ENCODE data around the gene PSD2. TPM values are rescaled to one million over a fixed set of nuclear protein-coding genes. Genes with fewer than 3 reads are reported as not detected.
A peak's percentile ranks its signal among the peaks of the same experiment; 100 is the strongest.

The PSD2 gene
- total and polyA plus RNA-seq, 11 donors: 0.04 to 0.11 (median 0.04) TPM; not detected in 8

DNA sequence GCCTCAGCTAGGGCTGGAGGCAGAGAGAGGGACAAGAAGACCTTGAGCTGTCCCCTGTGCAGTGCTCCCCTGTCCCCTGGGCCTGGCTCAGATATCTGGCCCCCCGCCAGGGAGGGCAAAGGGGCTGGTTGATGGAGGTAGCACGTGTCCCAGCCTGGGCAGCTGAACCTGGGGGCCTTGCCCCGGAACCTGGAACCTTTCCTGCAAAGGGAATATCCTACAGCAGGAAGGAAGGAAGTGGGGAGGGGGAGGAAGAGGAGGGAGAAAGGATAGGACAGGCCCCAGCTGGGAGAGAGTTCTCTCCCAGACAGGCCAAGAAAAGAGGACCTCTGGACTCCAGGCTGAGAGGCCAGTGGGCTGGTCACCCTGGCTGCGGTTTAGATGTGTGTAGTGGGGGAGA, 27.6 kb upstream of the PSD2 start:
- H3K4me3 ChIP-seq: no peak overlapping the region
- peaks cover 0 to 33% (median 12%) of the 10 kb centered on the region in 12 donors for H3K4me1 ChIP-seq
- peak overlapping the region in 5 of 12 donors; percentile 10 to 46 (median 34) for H3K27ac ChIP-seq
- DNase-seq: peak; percentile 38 to 78 (median 52)
- peaks cover 0 to 22% (median 19%) of the 10 kb centered on the region in 9 donors for H3K27me3 ChIP-seq
- TF ChIP-seq POLR2A (IDR thresholded peaks at IDR 0.05) (no peak), CTCF (IDR thresholded peaks at IDR 0.05) (no peak)
- peak in 1 of 4 donors; percentile 23 for ATAC-seq
- intact Hi-C loops (cut with DNase I): loop anchor here in 6 of 10 donors (5.0 to 10.0 kb wide), 5 partner anchors 53 to 343 kb away; no protein-coding TSS in a partner anchor
- WGBS, 4 donors: 34 to 58% (median 50%) methylated on average over 4 of the region's 4 CpGs
- H3K9me3 ChIP-seq: no peaks in the 10 kb centered on the region
- no peaks in the 10 kb centered on the region for H3K36me3 ChIP-seq

- H3K27me3 ChIP-seq: peaks cover 0 to 17% (median 11%) of the 10 kb centered on the region in 9 donors
- TF ChIP-seq POLR2A (IDR thresholded peaks at IDR 0.05): no peak
- no peak for TF ChIP-seq CTCF (IDR thresholded peaks at IDR 0.05)
- H3K9me3 ChIP-seq: no peaks in the 10 kb centered on the region
- ATAC-seq (no peak), DNase-seq (no peak)
- intact Hi-C loops (cut with DNase I): loop anchor here in 6 of 10 donors (5.0 to 10.0 kb wide), 5 partner anchors 54 to 344 kb away; no protein-coding TSS in a partner anchor
- WGBS, 4 donors: 89 to 97% (median 92%) methylated on average over 6 to 7 of the region's 7 CpGs
- H3K4me1 ChIP-seq: peaks cover 0 to 33% (median 12%) of the 10 kb centered on the region in 12 donors
- H3K36me3 ChIP-seq: no peaks in the 10 kb centered on the region
- H3K4me3 ChIP-seq: no peak overlapping the region
- H3K27ac ChIP-seq: peak overlapping the region in 2 of 12 donors; percentile 34 to 46
These were observed 26.7 kb upstream of the PSD2 start for GRCh38 chr5:139768807-139769465.

- H3K9me3 ChIP-seq: no peaks in the 10 kb centered on the region
- intact Hi-C loops (cut with DNase I): loop anchor here in 6 of 10 donors (5.0 to 10.0 kb wide), 5 partner anchors 55 to 345 kb away; no protein-coding TSS in a partner anchor
- peaks cover 0 to 12% (median 8%) of the 10 kb centered on the region in 9 donors for H3K27me3 ChIP-seq
- WGBS, 4 donors: 91 to 100% (median 92%) methylated on average over 2 to 3 of the region's 3 CpGs
- H3K27ac ChIP-seq: no peak overlapping the region
- H3K4me3 ChIP-seq: no peak overlapping the region
- ATAC-seq: no peak
- DNase-seq: no peak
- no peaks in the 10 kb centered on the region for H3K36me3 ChIP-seq
- H3K4me1 ChIP-seq: peaks cover 0 to 28% (median 12%) of the 10 kb centered on the region in 12 donors
- TF ChIP-seq CTCF (IDR thresholded peaks at IDR 0.05) (no peak), POLR2A (IDR thresholded peaks at IDR 0.05) (no peak)
These were observed 26.1 kb upstream of the PSD2 start for GRCh38 chr5:139769477-139769876.

DNA sequence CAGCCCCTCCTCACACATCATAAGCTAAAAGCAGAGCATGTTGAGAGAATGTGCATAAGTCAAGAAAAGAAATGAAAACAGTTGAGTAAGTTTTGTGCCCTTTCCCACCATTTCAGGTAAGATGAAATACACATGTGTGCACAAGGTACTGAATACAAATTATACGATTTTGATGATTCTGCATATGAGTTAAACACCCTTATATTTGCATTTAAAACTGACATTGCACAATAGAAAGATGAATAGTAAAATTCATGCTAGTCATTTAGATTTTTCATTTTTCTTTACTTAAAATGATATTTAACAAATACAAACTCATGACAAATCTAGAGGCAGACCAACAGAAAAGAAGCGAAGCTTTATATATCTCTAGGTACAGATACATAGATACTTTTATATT, 24.9 kb upstream of the PSD2 start:
- intact Hi-C loops (cut with DNase I): no loop called here
- Histone ChIP-seq H3K9me3 (no peaks in the 10 kb centered on the region), H3K4me3 (no peak overlapping the region), H3K4me1 (peaks cover 0 to 33% (median 14%) of the 10 kb centered on the region in 12 donors), H3K27me3 (no peaks in the 10 kb centered on the region), H3K36me3 (no peaks in the 10 kb centered on the region), H3K27ac (no peak overlapping the region)
- no peak for ATAC-seq
- 92 to 96% (median 95%) methylated on average over 2 of the region's 2 CpGs for WGBS, 4 donors
- DNase-seq: no peak
- TF ChIP-seq POLR2A (IDR thresholded peaks at IDR 0.05) (no peak), CTCF (IDR thresholded peaks at IDR 0.05) (no peak)

All from heart left ventricle (tissue), 16 donors.